HepG2 (cell line): Measurements from ENCODE around the gene ZMYM3. TPM values are rescaled to one million over a fixed set of nuclear protein-coding genes. Genes with fewer than 3 reads are reported as not detected.

Experiments used
- AGO2 ChIP-seq: fragments of 200-400 bp; formaldehyde crosslinking; optimal IDR thresholded peaks from 2 replicates; pipeline ENCODE3; 2017; ENCODE audit warnings: mild to moderate bottlenecking, low read depth, low read length, moderate library complexity
- ELF4 ChIP-seq: sonication (generic); formaldehyde crosslinking; IDR thresholded peaks from 2 replicates; pipeline ENCODE4 v1.5.0; 2020; ENCODE audit warnings: missing genetic modification reagents, mild to moderate bottlenecking, moderate library complexity, borderline replicate concordance
- GZF1 ChIP-seq: sonication (generic); formaldehyde crosslinking; IDR thresholded peaks from 2 replicates; pipeline ENCODE4 v1.5.1; 2020; ENCODE audit warnings: mild to moderate bottlenecking, missing genetic modification reagents
- HNRNPUL1 ChIP-seq: fragments of 200-400 bp; formaldehyde crosslinking; IDR thresholded peaks from 2 replicates; pipeline ENCODE4 v1.6.1; 2017; ENCODE audit warnings: low read depth, mild to moderate bottlenecking, low read length, moderate library complexity
- KAT2B ChIP-seq: fragments of 150-350 bp; IDR thresholded peaks from 2 replicates; pipeline ENCODE4 v1.6.1; 2014; ENCODE audit warnings: low read depth, low read length, borderline replicate concordance
- MAFK ChIP-seq, 2 experiments: IDR thresholded peaks in 1 of 2; conservative IDR thresholded peaks in 1 of 2; 2 replicates each; pipeline ENCODE4 v1.6.1; 2011; ENCODE audit warnings: improper control_type of control experiment in 2 of 2, low read length in 2 of 2
- NR1H2 ChIP-seq: sonication (generic); formaldehyde crosslinking; IDR thresholded peaks from 2 replicates; pipeline ENCODE4 v1.8.1; 2022; ENCODE audit warnings: low read depth, missing genetic modification reagents, borderline replicate concordance
- POGZ ChIP-seq: sonication (generic); formaldehyde crosslinking; IDR thresholded peaks from 2 replicates; pipeline ENCODE4 v1.4.0; 2020; ENCODE audit warnings: mild to moderate bottlenecking, missing genetic modification reagents
- TMF1 ChIP-seq: sonication (generic); formaldehyde crosslinking; IDR thresholded peaks from 2 replicates; pipeline ENCODE4 v1.8.1; 2022; ENCODE audit warnings: low read depth, missing genetic modification reagents
- WIZ ChIP-seq: sonication (generic); formaldehyde crosslinking; IDR thresholded peaks from 2 replicates; pipeline ENCODE4 v1.5.1; 2020; ENCODE audit warnings: mild to moderate bottlenecking, missing genetic modification reagents
- YEATS2 ChIP-seq: sonication (generic); formaldehyde crosslinking; IDR thresholded peaks from 2 replicates; pipeline ENCODE4 v1.4.0; 2020; ENCODE audit warnings: missing genetic modification reagents, borderline replicate concordance
- ZNF562 ChIP-seq: sonication (generic); formaldehyde crosslinking; IDR thresholded peaks from 2 replicates; pipeline ENCODE4 v1.8.0; 2022; ENCODE audit warnings: missing genetic modification reagents, borderline replicate concordance
- ZNF644 ChIP-seq: IDR thresholded peaks from 2 replicates; pipeline ENCODE4 v1.6.1; 2016; ENCODE audit warnings: low read depth
- ZNF652 ChIP-seq: IDR thresholded peaks from 2 replicates; pipeline ENCODE4 v1.6.1; 2016; ENCODE audit warnings: low read depth, borderline replicate concordance
- polyA plus RNA-seq, 8 experiments: library from polyadenylated mRNA; depleted of rRNA in 3 of 8; stranded (reverse) in 7 of 8; unstranded in 1 of 8; fragments of >200 nt; fragmentation: Illumina TruSeq in 4 of 8; extraction: Trizol in 4 of 8; gene quantifications; 2 replicates each; pipeline versions ENCODE4 v1.2.1 to v1.2.3, GENCODE V29; 2011 to 2016; ENCODE audit warnings: low read depth in 4 of 8, missing spikeins in 1 of 8, mixed read lengths in 1 of 8; ENCODE audit not compliant: insufficient read depth in 1 of 8
- total RNA-seq, 5 experiments: library from RNA; depleted of rRNA; stranded (reverse); fragments of >200 nt; fragmentation: Illumina TruSeq; extraction: Trizol; gene quantifications; 2 replicates each; pipeline ENCODE4 v1.2.3, GENCODE V29; 2016; ENCODE audit warnings: low read depth in 1 of 5
- TF ChIP-seq, protein P1 (sequence below): IDR thresholded peaks from 2 replicates; pipeline ENCODE4 v1.6.1; 2016; ENCODE audit warnings: mild to moderate bottlenecking, missing biosample characterization, missing genetic modification reagents
- TF ChIP-seq, protein P2 (sequence below): sonication (generic); formaldehyde crosslinking; IDR thresholded peaks from 2 replicates; pipeline ENCODE4 v1.4.0; 2020; ENCODE audit warnings: missing genetic modification reagents
- TF ChIP-seq, protein P3 (sequence below): sonication (generic); formaldehyde crosslinking; IDR thresholded peaks from 2 replicates; pipeline ENCODE4 v1.8.1; 2023; ENCODE audit warnings: mild to moderate bottlenecking, moderate library complexity, missing genetic modification reagents
- TF ChIP-seq, protein P4 (sequence below): IDR thresholded peaks from 2 replicates; pipeline ENCODE4 v1.6.1; 2016; ENCODE audit warnings: missing compliant biosample characterization, missing genetic modification reagents, borderline replicate concordance
- TF ChIP-seq, protein P5 (sequence below): sonication (generic); formaldehyde crosslinking; IDR thresholded peaks from 2 replicates; pipeline ENCODE4 v1.9.0; 2021; ENCODE audit warnings: missing genetic modification reagents, mild to moderate bottlenecking, borderline replicate concordance
- TF ChIP-seq, protein P6 (sequence below): sonication (generic); formaldehyde crosslinking; IDR thresholded peaks from 2 replicates; pipeline ENCODE4 v1.5.1; 2020; ENCODE audit warnings: missing genetic modification reagents, mild to moderate bottlenecking, borderline replicate concordance

Gene ZMYM3
- total and polyA plus RNA-seq, 2 of the 13 experiments (the other 11 are each of a cell fraction or from before 2014, with no cell fraction given): 26.4 to 35.4 TPM

DNA sequence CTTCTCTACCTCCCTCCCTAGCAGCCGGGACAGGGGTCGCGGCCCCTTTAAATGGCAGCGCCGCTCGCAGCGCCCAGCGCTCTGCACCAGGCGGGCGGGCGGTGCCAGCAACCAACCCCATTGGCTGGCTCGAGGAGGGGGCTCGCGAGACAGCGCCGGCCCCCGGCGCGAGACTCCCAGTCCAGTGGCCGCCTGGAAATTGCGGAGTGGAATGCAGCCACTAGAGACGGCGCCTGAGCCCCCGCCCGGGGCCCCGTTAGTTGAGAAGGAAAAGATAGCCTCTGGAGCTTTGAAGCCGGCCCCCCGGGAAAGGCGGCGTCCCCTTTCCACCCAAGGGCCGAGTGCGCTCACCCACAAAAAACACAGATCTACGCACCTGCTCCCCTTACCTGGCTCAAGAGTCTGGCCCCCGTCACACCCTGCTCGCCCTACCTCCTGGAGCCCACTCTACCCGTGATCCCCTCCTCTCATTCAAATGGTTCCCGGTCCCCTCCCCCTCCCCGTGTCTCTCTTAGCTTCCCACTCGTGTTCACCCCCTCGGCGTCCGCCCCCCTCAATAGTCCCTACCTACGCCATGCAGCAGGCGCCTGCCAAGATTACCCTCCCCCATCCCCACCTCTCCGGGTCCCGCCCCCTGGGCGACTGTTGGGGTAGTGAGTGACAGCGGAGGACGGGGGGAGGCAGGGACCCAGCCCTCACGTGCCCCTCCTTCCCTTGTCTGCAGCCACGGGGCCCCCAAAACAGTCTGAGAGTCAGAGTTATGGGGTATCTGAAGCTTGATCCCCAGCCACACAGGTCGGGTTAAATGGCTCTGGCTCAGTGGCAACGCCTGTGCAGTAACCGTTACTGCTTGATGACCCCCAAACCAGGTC, at the start of gene ZMYM3 (continued):
- TF ChIP-seq YEATS2 (CRISPR knock-in tag) (no peak), WIZ (CRISPR knock-in tag) (no peak), POGZ (no peak), ELF4 (CRISPR knock-in tag) (no peak), MAFK (conservative IDR thresholded peaks at IDR 0.05 in 1 of 2, IDR thresholded peaks at IDR 0.05 in 1 of 2; ENCODE audit: low read length in 2 of 2) (no peak), KAT2B (no peak), NR1H2 (no peak), ZNF652 (CRISPR knock-in tag) (no peak), TMF1 (CRISPR knock-in tag) (no peak), ZNF562 (CRISPR knock-in tag) (no peak), HNRNPUL1 (no peak), ZNF644 (CRISPR knock-in tag) (no peak), GZF1 (CRISPR knock-in tag) (no peak), AGO2 (peak; percentile 68)
- TF ChIP-seq, protein P1, sequence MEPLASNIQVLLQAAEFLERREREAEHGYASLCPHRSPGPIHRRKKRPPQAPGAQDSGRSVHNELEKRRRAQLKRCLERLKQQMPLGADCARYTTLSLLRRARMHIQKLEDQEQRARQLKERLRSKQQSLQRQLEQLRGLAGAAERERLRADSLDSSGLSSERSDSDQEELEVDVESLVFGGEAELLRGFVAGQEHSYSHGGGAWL (CRISPR knock-in tag): no peak
- TF ChIP-seq, protein P2, sequence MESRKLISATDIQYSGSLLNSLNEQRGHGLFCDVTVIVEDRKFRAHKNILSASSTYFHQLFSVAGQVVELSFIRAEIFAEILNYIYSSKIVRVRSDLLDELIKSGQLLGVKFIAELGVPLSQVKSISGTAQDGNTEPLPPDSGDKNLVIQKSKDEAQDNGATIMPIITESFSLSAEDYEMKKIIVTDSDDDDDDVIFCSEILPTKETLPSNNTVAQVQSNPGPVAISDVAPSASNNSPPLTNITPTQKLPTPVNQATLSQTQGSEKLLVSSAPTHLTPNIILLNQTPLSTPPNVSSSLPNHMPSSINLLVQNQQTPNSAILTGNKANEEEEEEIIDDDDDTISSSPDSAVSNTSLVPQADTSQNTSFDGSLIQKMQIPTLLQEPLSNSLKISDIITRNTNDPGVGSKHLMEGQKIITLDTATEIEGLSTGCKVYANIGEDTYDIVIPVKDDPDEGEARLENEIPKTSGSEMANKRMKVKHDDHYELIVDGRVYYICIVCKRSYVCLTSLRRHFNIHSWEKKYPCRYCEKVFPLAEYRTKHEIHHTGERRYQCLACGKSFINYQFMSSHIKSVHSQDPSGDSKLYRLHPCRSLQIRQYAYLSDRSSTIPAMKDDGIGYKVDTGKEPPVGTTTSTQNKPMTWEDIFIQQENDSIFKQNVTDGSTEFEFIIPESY: no peak
- TF ChIP-seq, protein P3, sequence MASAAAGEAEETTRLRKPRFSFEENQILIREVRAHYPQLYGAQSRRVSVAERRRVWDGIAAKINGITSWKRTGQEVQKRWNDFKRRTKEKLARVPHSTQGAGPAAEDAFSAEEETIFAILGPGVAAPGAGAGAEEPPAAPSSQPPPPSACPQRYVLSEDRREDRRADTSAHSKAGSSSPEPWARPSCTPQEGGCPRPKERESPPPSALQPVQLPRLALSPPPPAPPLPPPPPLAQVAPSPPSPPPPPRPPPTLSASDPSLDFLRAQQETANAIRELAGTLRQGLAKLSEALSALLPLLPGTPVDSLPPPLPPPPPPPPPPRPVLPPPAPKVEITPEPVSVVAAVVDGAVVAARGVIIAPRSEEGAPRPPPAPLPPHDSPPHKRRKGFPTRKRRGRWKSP: peak; percentile 83
- TF ChIP-seq, protein P4, sequence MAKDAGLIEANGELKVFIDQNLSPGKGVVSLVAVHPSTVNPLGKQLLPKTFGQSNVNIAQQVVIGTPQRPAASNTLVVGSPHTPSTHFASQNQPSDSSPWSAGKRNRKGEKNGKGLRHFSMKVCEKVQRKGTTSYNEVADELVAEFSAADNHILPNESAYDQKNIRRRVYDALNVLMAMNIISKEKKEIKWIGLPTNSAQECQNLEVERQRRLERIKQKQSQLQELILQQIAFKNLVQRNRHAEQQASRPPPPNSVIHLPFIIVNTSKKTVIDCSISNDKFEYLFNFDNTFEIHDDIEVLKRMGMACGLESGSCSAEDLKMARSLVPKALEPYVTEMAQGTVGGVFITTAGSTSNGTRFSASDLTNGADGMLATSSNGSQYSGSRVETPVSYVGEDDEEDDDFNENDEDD (CRISPR knock-in tag): no peak
- TF ChIP-seq, protein P5, sequence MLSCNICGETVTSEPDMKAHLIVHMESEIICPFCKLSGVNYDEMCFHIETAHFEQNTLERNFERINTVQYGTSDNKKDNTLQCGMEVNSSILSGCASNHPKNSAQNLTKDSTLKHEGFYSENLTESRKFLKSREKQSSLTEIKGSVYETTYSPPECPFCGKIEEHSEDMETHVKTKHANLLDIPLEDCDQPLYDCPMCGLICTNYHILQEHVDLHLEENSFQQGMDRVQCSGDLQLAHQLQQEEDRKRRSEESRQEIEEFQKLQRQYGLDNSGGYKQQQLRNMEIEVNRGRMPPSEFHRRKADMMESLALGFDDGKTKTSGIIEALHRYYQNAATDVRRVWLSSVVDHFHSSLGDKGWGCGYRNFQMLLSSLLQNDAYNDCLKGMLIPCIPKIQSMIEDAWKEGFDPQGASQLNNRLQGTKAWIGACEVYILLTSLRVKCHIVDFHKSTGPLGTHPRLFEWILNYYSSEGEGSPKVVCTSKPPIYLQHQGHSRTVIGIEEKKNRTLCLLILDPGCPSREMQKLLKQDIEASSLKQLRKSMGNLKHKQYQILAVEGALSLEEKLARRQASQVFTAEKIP (CRISPR knock-in tag): no peak
- TF ChIP-seq, protein P6, sequence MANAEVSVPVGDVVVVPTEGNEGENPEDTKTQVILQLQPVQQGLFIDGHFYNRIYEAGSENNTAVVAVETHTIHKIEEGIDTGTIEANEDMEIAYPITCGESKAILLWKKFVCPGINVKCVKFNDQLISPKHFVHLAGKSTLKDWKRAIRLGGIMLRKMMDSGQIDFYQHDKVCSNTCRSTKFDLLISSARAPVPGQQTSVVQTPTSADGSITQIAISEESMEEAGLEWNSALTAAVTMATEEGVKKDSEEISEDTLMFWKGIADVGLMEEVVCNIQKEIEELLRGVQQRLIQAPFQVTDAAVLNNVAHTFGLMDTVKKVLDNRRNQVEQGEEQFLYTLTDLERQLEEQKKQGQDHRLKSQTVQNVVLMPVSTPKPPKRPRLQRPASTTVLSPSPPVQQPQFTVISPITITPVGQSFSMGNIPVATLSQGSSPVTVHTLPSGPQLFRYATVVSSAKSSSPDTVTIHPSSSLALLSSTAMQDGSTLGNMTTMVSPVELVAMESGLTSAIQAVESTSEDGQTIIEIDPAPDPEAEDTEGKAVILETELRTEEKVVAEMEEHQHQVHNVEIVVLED (CRISPR knock-in tag): no peak
